Measurements from ENCODE around the gene BCAS4. TPM values are rescaled to one million over a fixed set of nuclear protein-coding genes. Genes with fewer than 3 reads are reported as not detected.

BCAS4 gene
- total RNA-seq, 4 donors from 2014 or later, result 0.18 to 2.3 (median 0.54) TPM

- WGBS, 2 donors, result 89 to 95% methylated on average over 8 of the region's 8 CpGs
- H3K36me3 ChIP-seq, result peaks cover 6 to 99% (median 22%) of the 10 kb centered on the region in 3 donors
- TF ChIP-seq POLR2A (IDR thresholded peaks at IDR 0.05) (no peak), CTCF (IDR thresholded peaks at IDR 0.05) (no peak)
These were observed 100.4 kb downstream of the BCAS4 start for GRCh38 chr20:50895111-50895830.

DNA sequence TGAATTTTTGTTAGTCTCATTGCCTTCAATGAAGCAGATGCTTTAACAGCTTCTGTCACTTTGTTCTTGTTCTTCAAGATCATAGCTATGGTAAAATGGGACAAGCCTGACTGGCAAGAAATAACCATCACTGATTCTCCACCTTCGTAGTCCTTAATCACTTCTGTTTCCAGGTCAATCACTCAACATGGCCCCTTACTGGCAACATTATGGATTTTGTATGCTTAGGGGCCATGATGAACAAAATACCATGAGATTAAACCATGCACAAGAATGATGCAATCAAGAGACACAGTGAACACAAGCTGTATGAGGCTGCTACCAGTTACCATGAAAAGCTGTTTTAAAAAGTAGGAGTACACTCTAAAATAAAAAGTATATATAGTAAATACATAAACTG is 103.6 kb downstream of the BCAS4 start:
- Histone ChIP-seq H3K4me1 (peaks cover 0 to 6% (median 0%) of the 10 kb centered on the region in 3 donors), H3K27ac (no peak overlapping the region), H3K4me3 (no peak overlapping the region), H3K27me3 (no peaks in the 10 kb centered on the region), H3K36me3 (peaks cover 2 to 99% (median 3%) of the 10 kb centered on the region in 3 donors), H3K9me3 (no peaks in the 10 kb centered on the region)
- no peak for TF ChIP-seq CTCF (IDR thresholded peaks at IDR 0.05)
- no peak for TF ChIP-seq POLR2A (IDR thresholded peaks at IDR 0.05)
- DNase-seq, result no peak
- 80 to 92% methylated on average over 1 of the region's 1 CpG for WGBS, 2 donors
- intact Hi-C loops (cut with DNase I), result no loop called here

More at GRCh38 chr20:50895111-50895830, 100.4 kb downstream of the BCAS4 start:
- no peak for DNase-seq
- no peak overlapping the region for H3K27ac ChIP-seq
- intact Hi-C loops (cut with DNase I), result no loop called here
- H3K9me3 ChIP-seq, result no peaks in the 10 kb centered on the region
- H3K4me3 ChIP-seq, result no peak overlapping the region
- H3K27me3 ChIP-seq, result no peaks in the 10 kb centered on the region
- no peaks in the 10 kb centered on the region for H3K4me1 ChIP-seq

GRCh38 chr20:50900261-50900660 is 105.4 kb downstream of the BCAS4 start:
- DNase-seq, result no peak
- intact Hi-C loops (cut with DNase I), result no loop called here
- peaks cover 0 to 85% (median 0%) of the 10 kb centered on the region in 3 donors for H3K36me3 ChIP-seq

GRCh38 chr20:50901301-50901700 is 106.4 kb downstream of the BCAS4 start:
- Histone ChIP-seq H3K4me3 (no peak overlapping the region), H3K27me3 (no peaks in the 10 kb centered on the region), H3K27ac (no peak overlapping the region), H3K36me3 (peaks cover 0 to 83% (median 0%) of the 10 kb centered on the region in 3 donors), H3K9me3 (no peaks in the 10 kb centered on the region), H3K4me1 (peaks cover 0 to 34% (median 0%) of the 10 kb centered on the region in 3 donors)
- DNase-seq, result no peak
- TF ChIP-seq POLR2A (IDR thresholded peaks at IDR 0.05) (no peak), CTCF (IDR thresholded peaks at IDR 0.05) (no peak)
- intact Hi-C loops (cut with DNase I), result no loop called here
- 92 to 95% methylated on average over 1 of the region's 1 CpG for WGBS, 2 donors

More at GRCh38 chr20:50900261-50900660, 105.4 kb downstream of the BCAS4 start:
- H3K9me3 ChIP-seq, result no peaks in the 10 kb centered on the region
- TF ChIP-seq CTCF (IDR thresholded peaks at IDR 0.05) (no peak), POLR2A (IDR thresholded peaks at IDR 0.05) (no peak)
- peaks cover 0 to 24% (median 0%) of the 10 kb centered on the region in 3 donors for H3K4me1 ChIP-seq
- H3K27ac ChIP-seq, result no peak overlapping the region
- WGBS, 2 donors, result 85 to 92% methylated on average over 7 of the region's 7 CpGs
- no peaks in the 10 kb centered on the region for H3K27me3 ChIP-seq
- H3K4me3 ChIP-seq, result no peak overlapping the region

- H3K9me3 ChIP-seq, result no peaks in the 10 kb centered on the region
- WGBS, 2 donors, result 76 to 79% methylated on average over 8 of the region's 8 CpGs
- TF ChIP-seq CTCF (IDR thresholded peaks at IDR 0.05) (no peak), POLR2A (IDR thresholded peaks at IDR 0.05) (no peak)
- intact Hi-C loops (cut with DNase I), result no loop called here
- no peak for DNase-seq
- H3K27me3 ChIP-seq, result no peaks in the 10 kb centered on the region
- H3K4me3 ChIP-seq, result no peak overlapping the region
- peaks cover 0 to 73% (median 0%) of the 10 kb centered on the region in 3 donors for H3K36me3 ChIP-seq
- peaks cover 0 to 41% (median 0%) of the 10 kb centered on the region in 3 donors for H3K4me1 ChIP-seq
- no peak overlapping the region for H3K27ac ChIP-seq
These were observed 108.6 kb downstream of the BCAS4 start for GRCh38 chr20:50903353-50904051.

Measured in esophagus squamous epithelium (tissue), 5 donors.